GM18867 (cell line): ENCODE results near the gene MYO10.
"Not testable (repeated sequence)": the region's sequence is repeated elsewhere in the genome, so short reads cannot be mapped to it uniquely, and the experiment has no call there.

Source experiments
- ATAC-seq: cut with Tn5 transposase; IDR thresholded peaks from one replicate; pipeline ENCODE4 v1.9.1; 2021; ENCODE audit warnings: mild to moderate bottlenecking, moderate library complexity; ENCODE audit not compliant: unreplicated experiment

Gene MYO10

DNA sequence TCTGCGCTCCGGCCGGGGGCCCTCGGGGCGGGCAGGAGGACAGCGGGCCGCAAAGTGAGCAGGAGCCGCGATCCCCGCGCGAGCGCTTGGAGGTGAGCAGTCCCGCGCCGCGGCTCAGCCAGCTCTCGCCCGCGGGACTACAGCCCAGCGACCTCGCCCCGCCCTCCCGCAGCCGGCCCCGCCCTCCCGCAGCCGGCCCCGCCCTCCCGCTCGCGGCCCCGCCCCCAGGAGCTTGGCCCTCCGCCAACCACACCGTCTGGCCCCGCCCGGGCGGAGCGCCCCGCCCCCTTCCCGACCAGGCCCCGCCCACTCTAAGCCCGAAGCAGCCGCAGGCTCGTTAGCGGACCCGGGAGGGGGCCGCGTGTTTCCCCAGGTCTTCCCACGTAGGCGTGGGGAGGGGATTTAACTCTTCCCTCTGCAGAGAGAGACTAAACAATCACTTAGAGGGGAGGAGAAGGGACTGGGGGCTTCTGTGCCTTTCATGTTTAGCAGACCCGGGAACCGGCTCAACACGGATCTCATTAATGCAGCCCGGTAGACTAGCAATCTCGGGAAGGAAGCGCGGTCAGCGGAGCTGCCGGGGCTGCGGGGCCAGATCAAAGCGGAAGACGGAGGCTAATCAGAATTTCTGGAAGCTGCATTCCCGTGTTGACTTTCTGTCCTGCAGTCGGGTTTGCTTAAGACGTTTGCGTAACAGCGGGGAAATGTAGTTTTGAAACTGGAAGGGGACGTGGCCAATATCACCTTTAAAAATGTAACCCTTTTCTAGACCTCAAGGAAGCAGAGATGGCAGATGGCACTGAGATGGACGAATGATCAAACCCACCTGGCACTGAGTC is at the start of gene MYO10:
MYO10 (minus strand) TSS at position 139 of the 839 bp plus-strand sequence. CDS start 480 bp downstream, outside the sequence.
- ATAC-seq: peak; percentile 60

- ATAC-seq: not testable (repeated sequence)
Measured at GRCh38 chr5:16985304-16985703, 49.2 kb upstream of the MYO10 start.

- ATAC-seq: no peak
Measured at GRCh38 chr5:16983972-16984371, 47.9 kb upstream of the MYO10 start.

DNA sequence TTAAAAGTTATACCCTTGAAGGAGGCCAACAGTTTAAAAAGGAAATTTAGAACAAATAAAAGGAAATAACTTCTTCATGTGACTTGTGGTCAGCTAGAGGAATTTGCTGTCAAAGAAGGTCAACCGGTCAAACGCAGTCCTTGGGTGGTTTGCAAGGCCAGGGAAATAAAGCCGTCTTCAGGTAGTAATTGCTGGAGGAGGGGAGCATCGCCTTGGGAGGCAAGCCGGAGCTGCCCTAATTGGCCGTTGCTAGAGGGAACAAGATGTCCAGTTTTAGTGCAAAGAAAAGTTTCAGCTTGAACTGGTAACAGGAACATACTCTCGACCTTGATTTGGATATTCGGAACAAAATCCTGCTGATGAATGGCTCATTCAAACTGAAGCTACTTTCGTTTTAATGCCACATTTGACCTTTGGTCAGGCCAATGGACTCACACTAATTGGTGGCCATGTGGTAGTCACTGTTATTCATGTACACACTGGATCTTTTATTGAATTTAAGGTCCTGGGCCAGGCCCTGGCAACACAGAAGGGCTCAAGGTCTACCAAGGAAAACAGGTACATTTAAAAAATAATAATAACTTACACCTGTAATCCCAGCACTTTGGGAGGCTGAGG is 47.0 kb upstream of the MYO10 start:
- ATAC-seq: no peak

- no peak for ATAC-seq
Measured at GRCh38 chr5:16981700-16982099, 45.6 kb upstream of the MYO10 start.

GRCh38 chr5:16980983-16981382 is 44.9 kb upstream of the MYO10 start:
- no peak for ATAC-seq

DNA sequence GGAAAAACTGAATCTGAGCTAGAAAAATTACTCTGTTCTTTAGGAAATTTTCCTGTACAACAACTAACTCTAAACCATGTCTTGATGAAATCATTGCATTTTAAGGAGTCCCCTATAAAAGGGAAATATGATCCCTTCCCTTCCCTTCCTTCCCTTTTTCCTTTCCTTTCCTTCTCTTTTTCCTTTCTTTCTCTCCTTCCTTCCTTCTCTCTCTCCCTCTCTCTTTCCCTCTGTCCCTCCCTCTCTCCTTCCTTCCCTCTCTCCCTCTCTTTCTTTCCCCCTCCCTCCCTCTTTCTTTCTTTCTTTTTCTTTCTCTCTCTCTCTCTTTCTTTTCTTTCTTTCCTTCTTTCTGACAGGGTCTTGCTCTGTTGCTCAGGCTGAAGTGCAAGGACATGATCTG is 42.2 kb upstream of the MYO10 start:
- ATAC-seq: no peak

- ATAC-seq: peak; percentile 73
Measured at GRCh38 chr5:16976625-16977008, 40.5 kb upstream of the MYO10 start.

DNA sequence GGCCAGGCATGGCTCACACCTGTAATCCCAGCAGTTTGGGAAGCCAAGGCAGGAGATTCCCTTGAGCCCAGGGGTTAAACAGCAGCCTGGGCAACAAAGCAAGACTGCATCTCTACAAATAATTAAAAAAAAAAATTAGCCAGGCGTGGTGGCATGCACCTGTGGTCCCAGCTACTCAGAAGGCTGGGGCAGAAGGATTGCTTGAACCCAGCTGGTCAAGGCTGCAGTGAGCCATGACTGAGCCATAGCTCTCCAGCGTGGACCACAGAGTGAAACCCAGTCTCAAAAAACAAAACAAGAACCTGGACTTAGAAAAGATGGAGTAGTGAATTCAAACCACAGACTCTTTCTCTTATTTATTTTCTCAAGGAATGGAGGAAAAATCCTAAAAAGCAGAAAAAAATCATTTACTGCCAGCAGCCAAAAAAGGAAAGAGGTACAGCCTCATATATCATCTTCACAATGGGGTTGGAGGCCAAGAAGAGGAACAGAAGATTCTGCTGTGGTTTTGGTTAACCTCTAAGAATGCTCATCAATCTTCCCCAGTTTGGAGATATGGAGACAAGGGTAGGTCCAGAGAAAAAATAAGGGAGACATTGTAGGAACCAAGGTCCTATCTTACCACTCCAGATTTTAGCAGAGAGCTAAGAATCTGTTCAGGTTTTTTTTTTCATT is 40.0 kb upstream of the MYO10 start:
- peak; percentile 89 for ATAC-seq

DNA sequence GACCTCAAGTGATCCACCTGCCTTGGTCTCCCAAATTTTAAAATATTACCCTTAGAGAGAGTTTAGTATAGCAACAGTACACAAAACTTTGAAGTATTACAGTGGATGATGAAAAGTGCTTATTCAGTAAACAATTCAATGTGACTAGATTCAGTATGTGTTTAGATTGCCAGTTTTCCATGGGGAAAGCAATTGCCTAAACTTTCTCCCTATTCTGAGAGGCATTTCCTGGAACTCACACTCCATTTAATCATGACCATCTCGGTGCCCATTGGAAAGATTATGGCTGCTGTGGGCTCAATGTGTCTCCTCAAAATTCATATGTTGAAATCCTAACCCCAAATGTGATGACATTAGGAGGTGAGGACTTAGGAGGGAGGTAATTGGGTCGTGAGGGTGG is 38.9 kb upstream of the MYO10 start:
- ATAC-seq: no peak

GRCh38 chr5:16970826-16971225 is 34.7 kb upstream of the MYO10 start:
- no peak for ATAC-seq

- no peak for ATAC-seq
Measured at GRCh38 chr5:16970260-16970659, 34.2 kb upstream of the MYO10 start.

DNA sequence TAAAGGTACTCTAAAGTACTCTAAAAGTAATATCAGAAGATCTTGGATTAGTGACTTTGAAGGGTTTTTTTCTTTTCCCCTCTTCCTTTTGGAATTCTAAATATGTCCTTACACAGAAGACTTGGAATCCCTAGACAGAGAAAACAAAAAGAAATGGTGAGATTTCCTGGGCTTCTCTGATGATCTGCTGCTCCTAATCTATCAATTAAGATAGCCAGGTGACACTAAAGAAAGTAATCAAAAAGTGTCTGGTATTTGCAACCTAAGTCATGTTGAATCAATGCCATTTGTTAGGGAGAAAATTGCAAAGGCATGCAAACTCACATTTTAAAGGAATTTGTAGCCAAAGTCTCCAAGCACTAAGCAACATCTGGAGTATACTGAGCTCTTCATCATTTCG is 29.5 kb upstream of the MYO10 start:
- ATAC-seq: no peak

- ATAC-seq: no peak
Measured at GRCh38 chr5:16963821-16964220, 27.7 kb upstream of the MYO10 start.

DNA sequence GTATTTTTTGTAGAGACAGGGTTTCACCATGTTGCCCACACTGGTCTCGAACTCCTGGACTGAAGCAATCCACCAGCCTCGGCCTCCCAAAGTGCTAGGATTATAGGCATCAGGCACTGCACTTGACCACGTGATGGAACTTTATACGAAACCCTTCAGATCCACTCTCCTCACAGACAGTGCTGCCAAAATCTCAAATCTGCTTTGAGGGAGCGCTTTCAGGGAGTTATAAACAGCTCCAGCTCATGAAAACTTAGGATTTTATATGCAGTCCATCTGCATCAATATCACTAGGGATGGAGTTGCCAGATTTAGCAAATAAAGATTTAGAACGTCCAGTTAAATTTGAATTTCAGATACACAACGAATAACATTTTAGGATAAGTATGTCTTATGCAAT is 25.0 kb upstream of the MYO10 start:
- ATAC-seq: no peak

DNA sequence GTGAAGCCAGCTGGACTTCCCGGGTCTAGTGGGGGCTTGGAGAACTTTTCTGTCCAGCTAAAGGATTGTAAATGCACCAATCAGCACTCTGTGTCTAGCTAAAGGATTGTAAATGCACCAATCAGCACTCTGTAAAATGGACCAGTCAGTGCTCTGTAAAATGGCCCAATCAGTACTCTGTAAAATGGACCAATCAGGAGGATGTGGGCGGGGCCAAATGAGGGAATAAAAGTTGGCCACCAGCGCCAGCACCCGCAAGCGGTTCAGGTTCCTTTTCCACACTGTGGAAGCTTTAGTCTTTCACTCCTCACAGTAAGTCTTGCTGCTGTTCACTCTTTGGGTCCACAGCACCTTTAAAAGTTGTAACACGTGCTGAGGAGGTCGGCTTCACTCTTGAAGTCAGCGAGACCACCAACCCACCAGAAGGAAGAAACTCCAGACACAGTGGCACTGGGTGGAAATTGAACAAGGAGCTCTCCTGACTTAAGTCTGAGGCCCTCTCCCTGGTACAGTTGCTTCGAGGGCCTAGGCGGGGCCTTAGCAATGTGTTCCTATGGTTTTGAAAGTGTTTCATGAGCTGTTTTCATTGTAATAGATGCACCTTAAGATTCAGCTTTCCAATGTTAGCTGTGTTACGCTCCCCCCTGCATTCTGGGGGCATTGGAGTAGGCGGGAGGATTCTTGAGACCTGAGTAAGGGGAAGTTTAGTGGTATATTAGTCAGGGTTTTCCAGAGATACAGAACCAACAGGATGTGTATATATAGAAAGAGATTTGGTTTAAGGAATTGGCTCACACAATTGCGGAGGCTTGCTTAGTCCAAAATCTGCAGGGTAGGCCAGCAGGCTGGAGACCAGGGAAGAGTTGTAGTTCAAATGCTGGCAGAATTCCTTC is 21.5 kb upstream of the MYO10 start:
- no peak for ATAC-seq

DNA sequence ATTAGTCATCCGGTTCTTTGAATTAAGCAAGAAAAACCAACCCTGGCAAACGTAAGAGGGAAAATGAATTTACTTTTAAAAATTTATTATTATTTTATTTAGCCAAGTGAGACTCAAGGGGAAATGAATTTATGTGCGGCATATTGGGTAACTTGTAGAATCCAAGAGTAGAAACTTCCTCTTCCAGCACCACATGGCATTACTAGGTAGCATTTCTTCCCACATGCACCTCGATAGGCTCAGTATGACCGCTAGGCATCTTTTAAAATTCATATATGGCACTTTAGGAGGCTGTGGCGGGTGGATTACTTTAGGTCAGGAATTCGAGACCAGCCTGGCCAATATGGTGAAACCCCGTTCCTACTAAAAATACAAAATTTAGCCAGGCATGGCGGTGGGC is 17.6 kb upstream of the MYO10 start:
- ATAC-seq: no peak

GRCh38 chr5:16952968-16953671 is 17.0 kb upstream of the MYO10 start:
- no peak for ATAC-seq

DNA sequence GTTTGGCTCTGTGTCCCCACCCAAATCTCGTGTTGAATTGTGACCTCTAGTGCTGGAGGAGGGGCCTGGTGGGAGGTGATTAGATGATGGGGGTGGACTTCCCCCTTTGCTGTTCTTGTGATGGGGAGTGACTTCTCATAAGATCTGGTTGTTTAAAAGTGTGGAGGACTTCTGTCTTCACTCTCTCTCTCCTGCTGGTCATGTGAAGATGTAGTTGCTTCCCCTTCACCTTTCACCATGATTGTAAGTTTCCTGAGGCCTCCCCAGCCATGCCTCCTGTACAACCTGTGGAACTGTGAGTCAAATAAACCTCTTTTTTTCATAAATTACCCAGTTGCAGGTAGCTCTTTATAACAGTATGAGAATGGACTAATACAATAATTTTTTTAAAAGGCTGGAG is 10.6 kb upstream of the MYO10 start:
- ATAC-seq: no peak

- no peak for ATAC-seq
Measured at GRCh38 chr5:16944816-16945562, 8.9 kb upstream of the MYO10 start.
